WTC11 (cell line): Measurements from ENCODE around the gene PIK3R2. TPM values are rescaled to one million over a fixed set of nuclear protein-coding genes. Genes with fewer than 3 reads are reported as not detected.

Experiments
- ATAC-seq: fragments of 200-7000 bp; cut with Tn5 transposase; 2 replicates; pipeline ENCODE4 v1.10.0; 2021; ENCODE audit warnings: mild to moderate bottlenecking, moderate library complexity
- CTCF ChIA-PET: fragments of 300-600 bp; sonication (Branson Sonifier 250); formaldehyde crosslinking; loops from one replicate; lab custom pipeline; 2021; ENCODE audit warnings: antibody characterized with exemption; lab: Charles Lee
- POLR2A ChIA-PET: fragments of 350-600 bp; sonication (Branson Sonifier 250); formaldehyde crosslinking; loops from one replicate; lab custom pipeline; 2021; ENCODE audit warnings: antibody characterized with exemption; lab: Charles Lee
- DNase-seq: peaks from one replicate; pipeline ENCODE4 v3.0.0; 2021; ENCODE audit warnings: low spot score
- H3K27ac Mint-ChIP-seq: 2 replicates; pipeline ENCODE4 v1.8.0; 2021; ENCODE audit warnings: mixed read lengths
- H3K27me3 Mint-ChIP-seq: 2 replicates; pipeline ENCODE4 v1.8.0; 2021; ENCODE audit warnings: low read depth, mild to moderate bottlenecking, moderate library complexity, mixed read lengths
- H3K36me3 Mint-ChIP-seq: 2 replicates; pipeline ENCODE4 v1.8.0; 2021; ENCODE audit warnings: mixed read lengths
- H3K4me1 Mint-ChIP-seq: 2 replicates; pipeline ENCODE4 v1.8.0; 2022; ENCODE audit warnings: mixed read lengths
- H3K4me3 Mint-ChIP-seq: 2 replicates; pipeline ENCODE4 v1.8.0; 2021; ENCODE audit warnings: mild to moderate bottlenecking, moderate library complexity, mixed read lengths
- H3K9me3 Mint-ChIP-seq: 2 replicates; pipeline ENCODE4 v1.8.0; 2021; ENCODE audit warnings: mixed read lengths
- CREM ChIP-seq: sonication (generic); formaldehyde crosslinking; IDR thresholded peaks from 2 replicates; pipeline ENCODE4 v1.8.1; 2022; ENCODE audit warnings: mild to moderate bottlenecking, missing genetic modification reagents, moderate library complexity
- GABPB1 ChIP-seq: sonication (generic); formaldehyde crosslinking; IDR thresholded peaks from 2 replicates; pipeline ENCODE4 v1.8.1; 2023; ENCODE audit warnings: mild to moderate bottlenecking, missing genetic modification reagents
- GTF2I ChIP-seq: fragments of 250-450 bp; sonication (Bioruptor Pico); conservative IDR thresholded peaks from 2 replicates; pipeline ENCODE4 v1.4.0; 2021; ENCODE audit warnings: mild to moderate bottlenecking
- NFATC4 ChIP-seq: fragments of 250-450 bp; sonication (Bioruptor Pico); IDR thresholded peaks from 2 replicates; pipeline ENCODE4 v1.9.0; 2021; ENCODE audit warnings: mild to moderate bottlenecking
- NR2C2 ChIP-seq: sonication (generic); formaldehyde crosslinking; IDR thresholded peaks from 2 replicates; pipeline ENCODE4 v1.8.0; 2022; ENCODE audit warnings: mild to moderate bottlenecking, missing genetic modification reagents
- NR3C1 ChIP-seq: sonication (generic); formaldehyde crosslinking; conservative IDR thresholded peaks from 2 replicates; pipeline ENCODE4 v1.8.1; 2023; ENCODE audit warnings: low read depth, mild to moderate bottlenecking, missing genetic modification reagents
- PRDM15 ChIP-seq: sonication (generic); formaldehyde crosslinking; IDR thresholded peaks from 2 replicates; pipeline ENCODE4 v1.8.0; 2022; ENCODE audit warnings: missing genetic modification reagents
- PRRX2 ChIP-seq: fragments of 250-450 bp; sonication (Bioruptor Pico); IDR thresholded peaks from 2 replicates; pipeline ENCODE4 v1.8.0; 2021; ENCODE audit warnings: mild to moderate bottlenecking
- RORB ChIP-seq: fragments of 250-450 bp; sonication (Bioruptor Pico); IDR thresholded peaks from 2 replicates; pipeline ENCODE4 v1.9.0; 2021; ENCODE audit warnings: mild to moderate bottlenecking
- SMAD3 ChIP-seq: sonication (generic); formaldehyde crosslinking; IDR thresholded peaks from 2 replicates; pipeline ENCODE4 v1.8.0; 2022; ENCODE audit warnings: missing genetic modification reagents, mild to moderate bottlenecking, borderline replicate concordance
- SP1 ChIP-seq: sonication (generic); formaldehyde crosslinking; conservative IDR thresholded peaks from 2 replicates; pipeline ENCODE4 v1.8.1; 2022; ENCODE audit warnings: missing genetic modification reagents
- TEAD1 ChIP-seq: sonication (generic); formaldehyde crosslinking; IDR thresholded peaks from 2 replicates; pipeline ENCODE4 v1.8.0; 2022; ENCODE audit warnings: mild to moderate bottlenecking, missing genetic modification reagents
- USF1 ChIP-seq: sonication (generic); formaldehyde crosslinking; IDR thresholded peaks from 2 replicates; pipeline ENCODE4 v1.8.0; 2022; ENCODE audit warnings: mild to moderate bottlenecking, missing genetic modification reagents
- USF2 ChIP-seq: sonication (generic); formaldehyde crosslinking; IDR thresholded peaks from 2 replicates; pipeline ENCODE4 v1.8.1; 2023; ENCODE audit warnings: mild to moderate bottlenecking, missing genetic modification reagents, moderate library complexity
- ZBTB43 ChIP-seq: sonication (generic); formaldehyde crosslinking; IDR thresholded peaks from 2 replicates; pipeline ENCODE4 v1.8.1; 2023; ENCODE audit warnings: mild to moderate bottlenecking, missing genetic modification reagents
- ZMAT4 ChIP-seq: fragments of 250-450 bp; sonication (Bioruptor Pico); IDR thresholded peaks from 2 replicates; pipeline ENCODE4 v1.9.0; 2021; ENCODE audit warnings: mild to moderate bottlenecking
- ZNF121 ChIP-seq: sonication (generic); formaldehyde crosslinking; IDR thresholded peaks from 2 replicates; pipeline ENCODE4 v1.8.0; 2023; ENCODE audit warnings: missing genetic modification reagents
- ZNF219 ChIP-seq: sonication (generic); formaldehyde crosslinking; IDR thresholded peaks from 2 replicates; pipeline ENCODE4 v1.8.0; 2023; ENCODE audit warnings: missing genetic modification reagents, mild to moderate bottlenecking, borderline replicate concordance
- total RNA-seq: library from RNA; stranded (reverse); gene quantifications from 3 replicates; pipeline ENCODE4 v1.2.3, GENCODE V29; 2021
- TF ChIP-seq, protein P1 (sequence below): sonication (generic); formaldehyde crosslinking; IDR thresholded peaks from 2 replicates; pipeline ENCODE4 v1.8.0; 2022; ENCODE audit warnings: mild to moderate bottlenecking, missing genetic modification reagents
- TF ChIP-seq, protein P2 (sequence below): sonication (generic); formaldehyde crosslinking; IDR thresholded peaks from 2 replicates; pipeline ENCODE4 v1.8.0; 2023; ENCODE audit warnings: missing genetic modification reagents, mild to moderate bottlenecking, borderline replicate concordance
- TF ChIP-seq, protein P3 (sequence below): sonication (generic); formaldehyde crosslinking; IDR thresholded peaks from 2 replicates; pipeline ENCODE4 v1.8.0; 2022; ENCODE audit warnings: mild to moderate bottlenecking, missing genetic modification reagents
- TF ChIP-seq, protein P4 (sequence below): sonication (generic); formaldehyde crosslinking; IDR thresholded peaks from 2 replicates; pipeline ENCODE4 v1.8.0; 2022; ENCODE audit warnings: mild to moderate bottlenecking, missing genetic modification reagents

The PIK3R2 gene
- total RNA-seq, 1 experiment from 2014 or later, result 56.9 TPM

DNA sequence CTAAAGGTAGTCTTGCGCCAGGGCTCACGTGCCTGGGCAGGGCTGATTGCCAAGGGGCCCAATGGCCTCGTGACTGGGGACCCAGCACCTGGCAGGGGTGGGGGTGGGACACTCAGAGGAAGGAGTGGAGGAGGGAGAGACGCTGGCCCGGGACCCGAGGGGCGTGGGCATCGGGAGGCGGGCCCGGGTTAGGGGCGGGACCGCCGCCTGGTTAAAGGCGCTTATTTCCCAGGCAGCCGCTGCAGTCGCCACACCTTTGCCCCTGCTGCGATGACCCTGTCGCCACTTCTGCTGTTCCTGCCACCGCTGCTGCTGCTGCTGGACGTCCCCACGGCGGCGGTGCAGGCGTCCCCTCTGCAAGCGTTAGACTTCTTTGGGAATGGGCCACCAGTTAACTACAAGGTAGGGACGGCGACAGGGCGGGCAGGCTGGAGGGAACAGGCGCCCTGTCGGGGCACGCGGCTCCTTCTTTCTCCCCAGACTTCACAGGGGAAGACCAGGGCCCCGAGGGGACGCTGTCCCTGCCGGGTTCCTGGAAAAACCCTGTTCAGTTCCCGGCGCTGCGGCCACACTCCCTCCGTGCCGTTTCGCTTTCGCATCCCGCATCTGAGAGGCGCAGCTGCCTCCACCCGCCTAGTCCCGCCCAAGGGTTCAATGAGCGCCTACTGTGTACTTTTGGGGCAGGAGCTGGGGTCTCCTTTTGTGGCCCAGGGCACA is 20.8 kb downstream of the PIK3R2 start, which contains the start of gene IFI30:
Gene IFI30, plus strand, starts transcription at position 242 of the 717 bp plus-strand sequence. Its CDS starts 29 bp downstream, at position 271.
- ATAC-seq, result peak; percentile 82
- H3K27ac Mint-ChIP-seq, result no peak within 1 kb of the TSS
- H3K4me1 Mint-ChIP-seq, result peaks cover 9% of the 10 kb centered on the region
- DNase-seq, result peak; percentile 77
- CTCF ChIA-PET, result interaction anchor here (0.9 to 3.6 kb wide), 8 partner anchors 12 to 154 kb away, joined by 3 to 14 read pairs (median 5); partner anchors contain the start of gene MPV17L2
- peaks cover 19% of the 10 kb centered on the region for H3K27me3 Mint-ChIP-seq
- peaks cover 8% of the 10 kb centered on the region for H3K36me3 Mint-ChIP-seq
- POLR2A ChIA-PET, result no interaction called here
- peak within 1 kb of the TSS; percentile 80 for H3K4me3 Mint-ChIP-seq
- H3K9me3 Mint-ChIP-seq, result no peaks in the 10 kb centered on the region
- TF ChIP-seq NFATC4 (CRISPR knock-in tag) (no peak), NR2C2 (CRISPR knock-in tag) (no peak), NR3C1 (CRISPR knock-in tag) (no peak), PRRX2 (CRISPR knock-in tag) (no peak), ZNF219 (0 out of 2 replicates have a peak, but pooled peaks have one; percentile 29), ZMAT4 (CRISPR knock-in tag) (no peak), ZBTB43 (CRISPR knock-in tag) (no peak), RORB (no peak), USF1 (CRISPR knock-in tag) (peak; percentile 86; the same call in 1 of the 2 replicates), CREM (CRISPR knock-in tag) (no peak), TEAD1 (CRISPR knock-in tag) (0 out of 2 replicates have a peak, but pooled peaks have one; percentile 52), ZNF121 (CRISPR knock-in tag) (0 out of 2 replicates have a peak, but pooled peaks have one; percentile 84), SP1 (CRISPR knock-in tag) (peak; percentile 71; the same call in 1 of the 2 replicates), GABPB1 (CRISPR knock-in tag) (no peak), GTF2I (CRISPR knock-in tag) (no peak), SMAD3 (peak; percentile 58; the same call in 1 of the 2 replicates), PRDM15 (CRISPR knock-in tag) (no peak), USF2 (peak; percentile 85)
- TF ChIP-seq, protein P1, sequence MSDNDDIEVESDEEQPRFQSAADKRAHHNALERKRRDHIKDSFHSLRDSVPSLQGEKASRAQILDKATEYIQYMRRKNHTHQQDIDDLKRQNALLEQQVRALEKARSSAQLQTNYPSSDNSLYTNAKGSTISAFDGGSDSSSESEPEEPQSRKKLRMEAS (CRISPR knock-in tag), result peak; percentile 85
- TF ChIP-seq, protein P2, sequence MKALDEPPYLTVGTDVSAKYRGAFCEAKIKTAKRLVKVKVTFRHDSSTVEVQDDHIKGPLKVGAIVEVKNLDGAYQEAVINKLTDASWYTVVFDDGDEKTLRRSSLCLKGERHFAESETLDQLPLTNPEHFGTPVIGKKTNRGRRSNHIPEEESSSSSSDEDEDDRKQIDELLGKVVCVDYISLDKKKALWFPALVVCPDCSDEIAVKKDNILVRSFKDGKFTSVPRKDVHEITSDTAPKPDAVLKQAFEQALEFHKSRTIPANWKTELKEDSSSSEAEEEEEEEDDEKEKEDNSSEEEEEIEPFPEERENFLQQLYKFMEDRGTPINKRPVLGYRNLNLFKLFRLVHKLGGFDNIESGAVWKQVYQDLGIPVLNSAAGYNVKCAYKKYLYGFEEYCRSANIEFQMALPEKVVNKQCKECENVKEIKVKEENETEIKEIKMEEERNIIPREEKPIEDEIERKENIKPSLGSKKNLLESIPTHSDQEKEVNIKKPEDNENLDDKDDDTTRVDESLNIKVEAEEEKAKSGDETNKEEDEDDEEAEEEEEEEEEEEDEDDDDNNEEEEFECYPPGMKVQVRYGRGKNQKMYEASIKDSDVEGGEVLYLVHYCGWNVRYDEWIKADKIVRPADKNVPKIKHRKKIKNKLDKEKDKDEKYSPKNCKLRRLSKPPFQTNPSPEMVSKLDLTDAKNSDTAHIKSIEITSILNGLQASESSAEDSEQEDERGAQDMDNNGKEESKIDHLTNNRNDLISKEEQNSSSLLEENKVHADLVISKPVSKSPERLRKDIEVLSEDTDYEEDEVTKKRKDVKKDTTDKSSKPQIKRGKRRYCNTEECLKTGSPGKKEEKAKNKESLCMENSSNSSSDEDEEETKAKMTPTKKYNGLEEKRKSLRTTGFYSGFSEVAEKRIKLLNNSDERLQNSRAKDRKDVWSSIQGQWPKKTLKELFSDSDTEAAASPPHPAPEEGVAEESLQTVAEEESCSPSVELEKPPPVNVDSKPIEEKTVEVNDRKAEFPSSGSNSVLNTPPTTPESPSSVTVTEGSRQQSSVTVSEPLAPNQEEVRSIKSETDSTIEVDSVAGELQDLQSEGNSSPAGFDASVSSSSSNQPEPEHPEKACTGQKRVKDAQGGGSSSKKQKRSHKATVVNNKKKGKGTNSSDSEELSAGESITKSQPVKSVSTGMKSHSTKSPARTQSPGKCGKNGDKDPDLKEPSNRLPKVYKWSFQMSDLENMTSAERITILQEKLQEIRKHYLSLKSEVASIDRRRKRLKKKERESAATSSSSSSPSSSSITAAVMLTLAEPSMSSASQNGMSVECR (CRISPR knock-in tag), result peak; percentile 56; the same call in 1 of the 2 replicates
- TF ChIP-seq, protein P3, sequence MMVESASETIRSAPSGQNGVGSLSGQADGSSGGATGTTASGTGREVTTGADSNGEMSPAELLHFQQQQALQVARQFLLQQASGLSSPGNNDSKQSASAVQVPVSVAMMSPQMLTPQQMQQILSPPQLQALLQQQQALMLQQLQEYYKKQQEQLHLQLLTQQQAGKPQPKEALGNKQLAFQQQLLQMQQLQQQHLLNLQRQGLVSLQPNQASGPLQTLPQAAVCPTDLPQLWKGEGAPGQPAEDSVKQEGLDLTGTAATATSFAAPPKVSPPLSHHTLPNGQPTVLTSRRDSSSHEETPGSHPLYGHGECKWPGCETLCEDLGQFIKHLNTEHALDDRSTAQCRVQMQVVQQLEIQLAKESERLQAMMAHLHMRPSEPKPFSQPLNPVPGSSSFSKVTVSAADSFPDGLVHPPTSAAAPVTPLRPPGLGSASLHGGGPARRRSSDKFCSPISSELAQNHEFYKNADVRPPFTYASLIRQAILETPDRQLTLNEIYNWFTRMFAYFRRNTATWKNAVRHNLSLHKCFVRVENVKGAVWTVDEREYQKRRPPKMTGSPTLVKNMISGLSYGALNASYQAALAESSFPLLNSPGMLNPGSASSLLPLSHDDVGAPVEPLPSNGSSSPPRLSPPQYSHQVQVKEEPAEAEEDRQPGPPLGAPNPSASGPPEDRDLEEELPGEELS (CRISPR knock-in tag), result no peak; the same call in 1 of the 2 replicates
- TF ChIP-seq, protein P4, sequence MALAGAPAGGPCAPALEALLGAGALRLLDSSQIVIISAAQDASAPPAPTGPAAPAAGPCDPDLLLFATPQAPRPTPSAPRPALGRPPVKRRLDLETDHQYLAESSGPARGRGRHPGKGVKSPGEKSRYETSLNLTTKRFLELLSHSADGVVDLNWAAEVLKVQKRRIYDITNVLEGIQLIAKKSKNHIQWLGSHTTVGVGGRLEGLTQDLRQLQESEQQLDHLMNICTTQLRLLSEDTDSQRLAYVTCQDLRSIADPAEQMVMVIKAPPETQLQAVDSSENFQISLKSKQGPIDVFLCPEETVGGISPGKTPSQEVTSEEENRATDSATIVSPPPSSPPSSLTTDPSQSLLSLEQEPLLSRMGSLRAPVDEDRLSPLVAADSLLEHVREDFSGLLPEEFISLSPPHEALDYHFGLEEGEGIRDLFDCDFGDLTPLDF (CRISPR knock-in tag), result no peak
